KG1 (cell line): Measurements from ENCODE around the gene NPC2.

Source experiments
- DNase-seq: peaks from one replicate; lab custom pipeline; 2025; lab: John Stamatoyannopoulos, UW

The NPC2 gene

DNA sequence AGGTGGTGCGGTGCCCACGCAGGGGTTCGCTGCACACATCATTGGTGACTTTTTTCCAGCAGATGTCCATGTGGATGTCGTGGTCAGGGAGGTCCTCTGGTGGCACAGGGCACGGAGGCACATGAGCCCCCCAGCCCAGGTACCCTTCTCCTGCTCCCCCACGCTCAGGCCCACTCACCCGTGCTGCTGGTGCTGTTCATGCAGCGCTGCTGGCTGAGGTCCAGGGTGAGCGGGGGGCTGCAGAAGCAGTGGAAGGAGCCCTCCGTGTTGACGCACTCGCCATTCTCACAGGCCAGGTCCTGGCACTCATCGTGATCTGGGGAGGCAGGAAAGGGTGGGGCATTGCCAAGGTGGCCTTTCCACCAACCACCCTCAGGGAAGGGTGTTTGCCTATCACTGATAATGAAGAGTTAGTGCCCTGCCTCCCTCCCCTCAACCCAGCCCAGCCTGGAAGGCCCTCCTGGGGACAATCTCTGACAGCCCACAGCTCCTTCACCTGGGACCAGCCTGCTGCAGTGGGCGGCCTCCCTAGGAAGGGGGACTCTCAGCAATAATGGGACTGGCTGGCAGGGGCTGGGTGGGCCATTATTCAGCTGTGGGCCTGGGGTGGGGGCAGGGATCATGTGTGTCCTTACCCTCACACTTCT lies 10.3 kb upstream of the NPC2 start:
- DNase-seq: no peak

DNA sequence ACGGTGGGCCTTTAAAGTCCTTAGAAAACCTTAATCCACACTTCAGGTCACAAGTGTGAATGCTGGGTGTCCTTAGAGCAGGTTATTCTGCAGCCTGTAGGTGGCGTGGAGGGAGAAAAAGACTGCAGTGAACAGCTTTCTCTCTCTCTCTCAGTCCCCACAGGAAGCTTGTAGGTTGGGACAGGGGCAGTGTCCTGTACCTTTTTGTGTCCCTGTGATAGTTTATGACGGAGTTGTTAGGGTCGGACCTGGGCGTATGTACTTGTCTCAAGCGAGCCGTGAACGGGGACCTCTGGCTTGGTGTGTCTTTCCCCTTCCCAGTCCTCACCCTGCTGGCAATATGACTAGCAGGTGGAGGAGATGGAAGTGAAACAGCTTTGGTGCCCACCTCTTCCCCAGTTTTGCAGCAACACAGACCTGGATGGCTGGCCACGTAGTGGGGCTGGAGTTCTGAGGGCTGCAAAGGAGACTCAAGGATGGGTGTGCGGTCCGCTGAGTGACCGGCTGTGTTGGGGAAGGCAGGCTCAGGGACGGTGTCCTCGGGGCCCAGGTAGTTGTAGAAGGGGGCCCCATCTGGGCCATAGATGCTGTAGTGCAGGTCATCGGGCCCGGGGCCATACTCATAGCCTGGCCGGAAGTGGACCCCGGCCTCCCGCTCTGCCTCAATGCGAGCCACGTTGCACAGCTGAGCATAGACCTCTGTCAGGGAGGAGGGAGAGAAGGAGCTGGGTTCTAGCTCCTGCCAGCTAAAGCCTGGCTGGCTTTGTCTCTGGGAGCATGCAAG lies 9.3 kb upstream of the NPC2 start:
- DNase-seq: no peak

DNA sequence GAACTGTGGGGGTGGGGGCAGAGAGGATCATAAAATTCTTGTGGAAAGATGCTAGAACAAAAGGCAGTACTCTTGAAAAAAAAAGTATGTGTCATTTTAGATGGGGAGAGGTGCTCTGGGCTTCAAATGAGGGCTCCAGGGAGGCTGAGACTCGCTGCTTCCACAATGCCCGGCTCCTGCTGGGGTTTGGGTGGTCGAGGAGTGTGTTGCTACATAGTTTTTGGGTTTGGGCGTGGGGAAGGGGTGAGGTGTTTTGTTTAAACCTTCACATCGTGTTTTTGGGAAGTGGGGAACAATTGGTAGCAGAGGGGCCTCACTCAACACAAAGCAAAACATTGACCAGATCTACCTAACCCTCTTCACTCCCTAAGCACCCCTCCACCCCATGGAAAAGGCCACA lies 8.6 kb upstream of the NPC2 start:
- no peak for DNase-seq

DNA sequence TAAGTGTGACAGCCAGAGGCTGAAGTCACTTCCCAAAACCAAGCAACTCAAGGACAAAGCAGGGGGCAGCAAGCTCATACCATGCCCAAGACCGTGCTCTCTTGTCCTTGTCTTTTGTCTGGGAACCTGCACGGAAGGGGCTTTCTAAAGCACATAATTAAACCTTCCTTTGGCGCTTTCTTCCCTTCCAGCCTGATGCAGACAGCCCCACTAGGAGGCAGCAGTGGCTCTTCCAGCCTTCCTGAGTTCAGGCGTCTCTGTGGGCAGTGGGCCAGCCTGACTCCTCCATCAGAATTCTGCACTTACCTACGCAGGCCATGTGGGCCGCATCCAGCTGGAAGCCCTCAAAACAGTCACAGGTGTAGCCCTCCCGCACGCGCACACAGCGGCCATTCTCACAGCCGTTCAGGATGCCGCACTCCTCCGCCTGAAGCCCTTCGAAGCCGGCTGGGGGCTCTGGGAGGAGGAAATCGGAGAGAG lies 8.1 kb upstream of the NPC2 start:
- DNase-seq: no peak

DNA sequence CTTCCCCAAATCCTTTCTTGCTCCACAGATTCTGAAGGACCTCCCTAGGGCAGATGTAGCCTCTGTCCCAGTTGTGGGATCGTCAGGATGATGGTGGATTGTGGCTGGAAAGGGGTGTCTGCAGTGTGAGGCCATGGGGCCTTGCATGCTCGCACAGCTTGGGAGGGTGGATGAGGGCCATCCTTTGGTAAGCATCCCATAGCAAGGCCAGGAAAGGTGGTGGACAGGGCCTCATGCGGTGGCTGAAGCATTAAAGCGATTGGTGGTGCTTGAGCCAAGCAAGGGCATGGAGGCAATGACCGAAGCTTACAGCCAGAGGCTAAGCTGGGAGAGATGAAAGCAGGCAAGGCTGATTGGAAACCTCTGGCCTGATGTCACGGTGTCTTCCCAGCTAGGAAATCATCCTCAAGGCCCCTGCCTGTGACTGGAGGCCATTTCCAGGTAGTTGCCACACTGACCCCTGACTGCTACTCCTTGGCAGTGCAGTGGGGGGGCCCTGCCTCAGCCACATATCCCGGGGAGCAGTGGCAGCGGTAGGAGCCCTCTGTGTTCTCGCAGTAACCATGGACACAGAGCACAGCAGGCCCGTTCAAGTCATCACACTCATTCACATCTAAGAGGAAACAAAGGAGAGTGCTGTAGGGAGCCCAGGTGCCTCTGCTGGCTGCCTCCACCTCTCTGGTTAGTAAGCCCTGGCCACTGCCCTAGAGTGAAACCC lies 7.5 kb upstream of the NPC2 start:
- DNase-seq: no peak

DNA sequence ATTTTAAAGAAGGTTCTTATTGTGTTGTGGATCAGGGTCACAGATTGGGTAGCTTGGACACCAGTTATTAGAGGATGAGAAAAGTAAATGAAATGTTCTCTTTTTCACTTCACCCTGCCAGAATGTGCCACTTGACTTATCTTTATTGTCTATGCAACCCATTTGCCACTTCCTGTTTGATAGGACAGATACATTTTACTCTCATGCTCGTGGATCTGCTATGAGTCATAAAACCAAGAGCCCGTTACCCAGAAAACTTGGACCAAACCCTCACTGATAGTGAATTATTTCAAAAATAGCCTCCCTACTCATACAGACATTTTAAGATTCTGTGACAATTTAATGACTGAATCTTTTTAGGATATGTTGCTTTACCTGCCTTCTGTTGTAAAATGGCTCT lies 2.3 kb upstream of the NPC2 start:
- DNase-seq: no peak

DNA sequence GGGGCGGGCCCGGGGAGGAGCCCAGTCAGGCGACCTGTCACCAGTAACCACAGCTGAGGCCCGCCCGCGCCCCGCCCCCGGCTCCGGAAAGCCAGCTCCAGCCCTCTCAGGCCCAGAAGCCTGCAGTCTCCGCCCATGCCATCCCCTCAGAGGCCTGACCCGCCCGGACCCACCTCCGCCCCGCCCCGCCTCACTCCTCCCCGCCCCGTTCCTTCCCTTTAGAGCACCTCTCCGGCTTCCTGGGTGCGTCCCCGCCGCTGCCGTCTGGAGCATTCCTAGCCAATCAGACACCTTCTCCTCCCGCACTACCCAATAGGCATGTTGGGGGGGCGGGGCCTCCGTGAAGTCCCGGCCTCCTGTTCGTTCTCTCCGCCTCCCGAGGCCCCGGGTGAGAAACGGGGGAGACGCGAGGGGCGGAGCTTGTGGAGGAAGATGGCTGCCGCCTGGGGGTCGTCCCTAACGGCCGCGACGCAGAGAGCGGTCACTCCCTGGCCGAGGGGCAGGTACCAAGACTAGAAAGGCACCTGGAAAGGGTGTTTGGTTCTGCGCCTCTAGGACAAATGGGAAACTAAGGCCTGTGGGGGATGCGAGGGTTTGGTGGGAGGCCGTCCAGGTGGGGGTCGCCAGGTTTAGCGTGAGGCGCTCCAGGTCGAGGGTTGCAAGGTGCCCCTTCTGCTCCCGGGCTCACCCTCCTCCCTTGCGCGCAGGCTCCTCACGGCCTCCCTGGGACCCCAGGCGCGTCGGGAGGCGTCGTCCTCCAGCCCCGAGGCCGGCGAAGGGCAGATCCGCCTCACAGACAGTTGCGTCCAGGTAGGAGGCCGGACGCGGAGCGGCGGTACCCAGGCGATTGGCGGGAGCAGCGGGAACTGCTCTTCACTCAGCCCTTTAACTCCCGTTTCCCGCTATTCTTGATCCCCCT lies 497 bp upstream of the NPC2 start, which contains the start of gene ISCA2:
ISCA2 (plus strand) TSS at position 423 of the 919 bp plus-strand sequence; CDS start at position 433, 10 bp downstream.
- DNase-seq: peak; percentile 99

DNA sequence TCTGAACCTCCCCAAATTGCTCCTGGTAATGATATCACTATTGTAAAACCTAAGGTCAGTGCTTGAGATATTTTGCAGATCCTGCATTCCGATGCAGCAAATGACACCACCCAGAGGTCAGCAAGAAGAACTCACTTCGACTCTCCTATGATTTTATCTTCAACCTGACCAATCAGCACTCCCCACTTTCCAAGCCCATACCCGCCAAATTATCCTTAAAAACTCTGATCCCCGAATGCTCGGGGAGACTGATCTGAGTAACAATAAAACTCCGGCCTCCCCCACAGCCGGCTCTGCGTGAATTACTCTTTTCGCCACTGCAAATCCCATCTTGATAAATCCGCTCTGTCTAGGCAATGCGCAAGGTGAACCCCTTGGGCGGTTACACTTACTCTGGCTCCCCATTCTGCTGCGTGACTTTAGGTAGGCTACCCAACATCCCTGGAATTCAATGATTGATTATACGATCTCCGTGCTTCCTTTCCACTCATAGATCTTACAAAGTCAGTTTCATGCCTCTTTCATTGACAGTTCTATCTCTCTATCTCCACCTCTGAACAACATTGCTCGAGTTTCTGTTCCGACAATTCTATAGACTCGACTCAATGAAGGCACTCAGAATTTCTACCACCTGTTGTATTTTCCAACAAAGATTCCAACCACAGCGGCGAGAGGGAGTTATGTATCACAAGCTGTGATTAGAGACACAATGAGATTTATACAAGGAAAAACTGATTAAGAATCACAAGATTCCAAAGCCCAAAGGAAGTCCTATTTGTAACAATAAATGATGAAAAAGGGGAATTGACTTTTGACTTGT lies 939 bp downstream of the NPC2 start:
- DNase-seq: peak; percentile 32

DNA sequence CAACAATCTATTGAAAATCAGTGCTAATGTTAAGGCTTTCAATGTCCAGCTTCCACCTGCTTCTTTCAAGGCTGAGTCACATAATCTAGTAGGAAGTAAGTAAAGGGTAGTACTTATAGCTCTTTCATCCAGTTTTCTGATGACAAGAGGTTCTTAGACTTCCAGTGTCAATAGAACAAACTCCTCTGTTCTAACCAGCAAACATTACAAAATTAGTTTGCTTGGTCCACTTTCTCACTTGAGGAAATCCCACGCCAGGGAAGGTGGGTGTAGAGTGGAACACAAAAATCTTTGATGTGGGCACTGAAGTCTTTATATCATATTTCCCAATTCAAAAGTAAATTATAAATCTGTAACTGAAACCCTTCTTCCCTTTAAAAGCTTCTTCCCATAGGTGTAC lies 2.6 kb downstream of the NPC2 start:
- no peak for DNase-seq

DNA sequence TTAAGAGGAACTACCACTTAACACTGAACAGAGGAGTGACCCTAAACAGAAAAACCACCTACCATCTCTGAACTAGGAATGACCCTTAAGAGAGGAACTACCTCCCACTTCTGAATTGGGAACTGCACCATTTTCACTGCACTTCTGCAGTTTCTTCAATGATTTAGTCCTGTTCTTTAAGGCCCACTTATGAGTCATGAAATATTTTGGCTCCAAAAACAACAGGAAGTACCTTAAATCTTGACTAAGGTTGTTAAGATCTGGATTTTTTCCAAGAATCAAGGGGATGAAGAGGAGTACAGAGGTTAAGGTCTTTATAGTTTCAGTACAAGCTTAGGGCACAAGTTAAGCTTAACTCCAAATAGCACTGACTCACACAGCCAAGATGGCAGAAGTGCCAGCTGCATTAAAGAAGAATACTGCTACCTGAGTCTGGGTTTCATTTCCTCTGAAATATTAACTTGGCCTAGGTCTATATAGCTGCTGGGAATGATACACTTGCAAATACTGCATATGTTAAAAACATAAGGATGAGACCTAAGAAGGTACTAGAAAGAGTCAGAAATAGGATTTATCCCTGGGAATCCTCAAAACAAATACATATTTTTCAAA lies 4.2 kb downstream of the NPC2 start:
- DNase-seq: peak; percentile 21

DNA sequence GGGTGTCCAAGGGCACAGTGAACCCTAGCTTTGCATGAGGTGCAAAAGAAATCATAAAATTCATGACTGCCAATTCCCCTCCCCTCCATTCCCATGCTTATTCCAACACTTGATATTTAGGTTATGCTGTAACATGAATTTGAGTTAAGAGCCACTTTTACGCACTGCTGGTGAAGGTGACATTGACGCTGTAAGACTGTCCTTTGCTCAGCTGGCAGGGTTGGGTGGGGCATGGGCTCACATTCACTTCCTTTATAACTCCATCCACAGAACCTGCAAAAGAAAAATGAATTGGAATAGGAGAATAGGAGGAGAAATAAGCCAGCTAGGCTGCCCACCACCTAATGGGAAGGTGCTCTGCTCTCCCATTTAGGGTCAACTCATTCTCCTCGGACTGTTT lies 6.9 kb downstream of the NPC2 start:
- no peak for DNase-seq

DNA sequence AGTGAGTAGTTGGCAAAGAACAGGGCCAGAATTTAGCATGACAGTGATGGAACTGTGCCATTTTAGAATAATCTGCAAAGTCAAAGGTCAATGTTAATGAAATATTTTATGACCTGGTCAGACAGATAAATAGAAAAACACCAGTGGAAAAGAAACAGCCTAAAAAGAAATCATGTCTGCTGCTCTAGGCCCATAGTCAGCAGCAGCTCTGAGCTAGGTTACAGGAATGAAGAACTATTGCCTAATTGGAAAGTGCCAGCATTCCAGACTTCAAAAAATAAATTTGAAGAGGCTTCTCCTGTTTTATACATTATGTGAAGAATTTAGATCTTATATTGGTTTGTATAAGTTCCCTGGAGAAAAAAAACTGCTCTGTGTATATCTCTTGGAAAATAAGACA lies 9.8 kb downstream of the NPC2 start:
- no peak for DNase-seq

DNA sequence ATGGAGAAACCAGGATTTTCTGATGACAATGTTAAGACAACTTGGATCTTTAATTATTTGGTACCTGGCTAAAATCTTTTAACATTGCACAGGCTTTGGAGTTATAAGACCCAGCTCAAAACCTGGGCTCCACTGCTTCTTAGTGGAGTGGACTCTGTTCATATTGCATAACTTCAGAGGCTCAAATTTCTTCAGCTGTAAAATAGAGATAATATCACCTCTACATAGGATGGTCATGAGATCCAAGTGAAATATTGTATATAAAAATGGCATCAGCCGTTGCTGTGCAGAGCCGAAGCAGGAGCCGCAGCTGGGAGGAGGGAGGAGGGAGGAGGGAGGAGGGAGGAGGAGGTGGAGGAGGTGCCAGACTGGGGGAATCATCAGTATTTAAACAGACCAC lies 10.5 kb downstream of the NPC2 start:
- no peak for DNase-seq

DNA sequence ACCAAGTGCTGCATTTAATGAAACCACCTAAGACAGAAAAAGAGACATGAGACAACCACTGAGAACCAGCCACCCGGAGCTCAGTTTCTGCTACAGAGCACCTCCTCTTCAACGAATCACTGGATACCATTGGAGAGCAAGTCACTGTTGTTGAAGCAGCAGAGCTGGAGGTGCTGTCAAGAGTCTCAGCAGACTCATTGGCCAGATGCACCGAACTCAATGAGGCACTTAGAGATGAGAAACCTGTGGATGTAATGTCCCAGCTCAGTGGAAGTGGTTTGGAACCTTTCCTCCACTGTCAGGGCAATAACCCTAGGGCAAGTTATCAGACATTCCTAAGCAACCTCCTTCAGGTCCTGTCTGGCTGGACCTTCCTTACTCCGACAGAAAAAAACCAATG lies 13.1 kb downstream of the NPC2 start:
- DNase-seq: no peak

DNA sequence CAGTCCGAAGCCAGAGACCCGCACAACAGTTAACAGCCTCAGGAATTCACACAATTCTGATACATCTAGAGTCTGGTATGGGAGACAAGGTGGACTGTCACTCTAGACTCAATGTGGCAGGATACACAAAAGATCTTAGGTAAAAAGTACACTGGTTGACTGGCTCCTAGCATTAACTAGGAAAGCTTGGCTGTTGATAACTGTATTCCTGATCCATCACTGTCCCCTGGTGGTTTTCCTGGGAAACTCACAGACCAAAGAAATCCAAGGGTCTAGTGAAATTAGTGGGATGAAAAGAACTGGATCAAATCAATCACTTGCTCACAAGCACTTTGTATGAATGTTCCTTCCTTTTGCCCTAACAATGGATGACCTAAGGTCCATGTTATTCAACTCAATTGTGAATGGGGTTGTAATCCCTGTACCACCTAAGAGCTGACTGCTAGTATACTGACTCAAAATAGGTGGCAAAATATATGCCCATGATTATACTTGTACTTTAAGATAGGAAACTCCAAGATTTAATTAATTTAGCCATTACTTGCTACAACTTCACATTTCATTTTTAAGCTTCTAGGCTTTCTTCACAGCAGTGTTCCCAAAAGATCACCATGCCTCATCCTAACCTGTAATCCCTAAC lies 14.0 kb downstream of the NPC2 start:
- DNase-seq: no peak

DNA sequence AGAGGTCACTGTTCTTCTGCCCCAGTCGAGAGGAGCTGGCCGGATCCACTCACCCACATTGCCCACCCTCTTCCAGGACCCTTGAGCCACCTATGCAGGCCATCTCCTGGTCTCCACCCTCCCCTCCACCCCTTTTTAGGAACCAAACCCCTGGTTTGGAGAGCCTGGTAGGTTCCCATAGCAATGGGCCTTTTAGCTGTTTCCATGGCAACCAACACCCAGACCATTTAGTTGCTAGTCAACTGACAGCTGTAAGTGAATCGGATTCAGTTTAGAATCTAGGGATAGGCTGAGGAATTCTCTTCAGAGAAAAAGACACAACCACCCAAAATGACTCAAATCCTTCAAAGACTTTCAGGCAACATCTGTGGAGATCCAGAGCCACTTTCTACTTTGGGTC lies 16.5 kb downstream of the NPC2 start:
- DNase-seq: no peak

DNA sequence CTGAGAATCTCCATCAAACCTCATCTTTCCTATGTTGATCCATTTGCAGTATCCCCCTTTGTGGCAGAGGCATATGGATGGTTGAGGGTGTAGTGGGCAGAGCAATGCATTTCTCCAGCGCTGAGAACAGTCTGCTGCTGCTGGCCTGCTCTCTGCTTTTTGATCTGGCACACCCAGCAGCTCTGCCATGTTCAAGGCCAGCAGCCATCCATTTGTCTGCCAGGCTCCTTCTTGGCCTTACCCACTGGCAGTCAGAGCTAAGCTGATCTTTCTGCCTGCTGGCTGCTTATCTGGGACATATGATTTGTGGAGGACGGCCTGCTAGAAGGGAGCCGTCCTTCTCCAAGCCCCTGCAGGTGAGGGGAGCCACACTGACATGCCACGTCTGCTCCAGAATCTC lies 17.0 kb downstream of the NPC2 start:
- no peak for DNase-seq

DNA sequence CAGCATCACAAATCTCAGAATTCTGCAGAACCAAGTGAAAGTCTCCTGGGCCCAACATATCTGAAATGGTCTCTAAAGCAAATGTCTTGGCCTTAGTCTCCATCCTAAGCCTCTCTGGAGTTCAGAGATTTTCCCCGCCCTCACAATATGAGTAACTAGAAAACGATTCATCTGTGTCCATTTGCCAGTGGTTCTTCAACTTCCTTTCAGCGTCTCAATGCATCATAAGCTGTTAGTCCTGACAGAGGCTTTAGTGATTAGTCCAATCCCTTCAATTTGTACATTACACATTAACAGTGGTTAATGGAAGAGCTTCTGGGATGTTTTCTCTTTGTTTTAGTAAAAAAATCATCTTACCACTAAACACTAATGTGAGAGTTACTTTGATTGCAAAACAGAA lies 17.4 kb downstream of the NPC2 start:
- DNase-seq: no peak

DNA sequence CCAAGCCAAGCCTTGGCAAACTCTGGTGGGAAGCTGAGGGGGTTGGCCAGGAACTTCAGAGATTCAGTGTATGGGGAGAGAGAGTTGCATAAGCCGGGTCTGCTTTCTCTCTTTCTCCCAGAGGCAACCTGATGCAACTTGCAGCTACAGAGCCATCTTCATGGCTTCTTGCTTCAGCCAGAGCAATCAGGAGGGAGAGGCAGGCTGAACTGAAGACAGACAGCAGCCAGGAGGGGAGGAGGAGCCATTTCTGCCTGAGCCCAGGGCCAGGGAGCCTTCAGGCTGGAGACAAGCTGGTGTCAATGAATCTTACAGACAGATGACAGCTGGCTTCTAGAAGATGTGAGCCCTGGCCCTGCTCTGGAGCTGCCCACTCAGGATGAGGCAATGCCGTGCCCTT lies 18.7 kb downstream of the NPC2 start:
- no peak for DNase-seq

DNA sequence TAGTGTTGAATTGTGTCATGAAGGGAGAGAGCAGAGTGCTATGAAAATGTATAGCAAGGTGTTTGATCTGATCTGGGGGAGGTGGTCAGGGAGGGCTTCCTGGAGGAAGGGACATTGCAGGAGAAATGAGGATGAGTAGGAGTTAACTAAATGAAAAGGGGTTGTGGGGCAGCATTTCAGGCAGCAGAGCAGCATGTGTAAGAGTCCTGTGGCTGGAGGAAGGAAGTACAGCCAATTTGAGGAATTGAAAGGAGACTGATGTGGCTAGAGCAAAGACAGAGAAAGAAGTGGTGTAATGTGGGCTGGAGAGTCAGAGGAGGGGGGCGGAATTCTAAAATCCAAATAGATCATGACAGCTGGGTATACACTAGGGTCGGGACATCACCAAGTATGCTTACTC lies 20.5 kb downstream of the NPC2 start:
- DNase-seq: no peak
